Measurements from ENCODE around the gene PRPF40B.
A peak's percentile ranks its signal among the peaks of the same experiment; 100 is the strongest.

The PRPF40B gene

GRCh38 chr12:49641748-49642369 is 18.5 kb downstream of the PRPF40B start:
- peak overlapping the region in 1 of 2 donors; percentile 1 for H3K4me3 ChIP-seq (ENCODE audit: low read length in 2 of 2)
- H4K91ac ChIP-seq (ENCODE audit: low read depth, low read length, poor library complexity), result no peak overlapping the region
- no peak overlapping the region for H3K27ac ChIP-seq (replicated peaks; ENCODE audit: low read length)
- no peak overlapping the region for H3K4me2 ChIP-seq (ENCODE audit: insufficient read depth, low read length, poor library complexity, severe bottlenecking)
- H3K36me3 ChIP-seq (replicated peaks in 1 of 2; ENCODE audit: control insufficient read depth in 2 of 2, insufficient read depth in 2 of 2, low read length in 2 of 2), result peaks cover 37 to 85% of the 10 kb centered on the region in 2 donors
- DNase-seq (ENCODE audit: low spot score), result no peak
- H2BK12ac ChIP-seq (ENCODE audit: low read length), result no peak overlapping the region
- H3K14ac ChIP-seq (ENCODE audit: low read length), result no peak overlapping the region
- no peaks in the 10 kb centered on the region for H3K27me3 ChIP-seq (ENCODE audit: control insufficient read depth in 3 of 3, insufficient read depth in 3 of 3, low read depth in 1 of 3, low read length in 3 of 3)
- no peak overlapping the region for H4K8ac ChIP-seq (ENCODE audit: low read depth, low read length)
- H3K9me3 ChIP-seq (replicated peaks in 1 of 2; ENCODE audit: control insufficient read depth in 2 of 2, insufficient read depth in 1 of 2, low read depth in 1 of 2, low read length in 2 of 2), result peaks cover 0 to 2% of the 10 kb centered on the region in 2 donors
- no peak overlapping the region for H3K4ac ChIP-seq (ENCODE audit: low read length)
- no peak overlapping the region for H2BK120ac ChIP-seq (ENCODE audit: low read depth, low read length)
- H3K79me1 ChIP-seq (ENCODE audit: low read depth, low read length), result no peaks in the 10 kb centered on the region
- H3K18ac ChIP-seq (ENCODE audit: low read length), result no peak overlapping the region
- WGBS, 2 donors (ENCODE audit: extremely low coverage in 2 of 2, insufficient read length in 2 of 2, insufficient replicate concordance in 1 of 2), result no CpG with 5 or more reads among the region's 17 CpGs
- H3K23ac ChIP-seq (ENCODE audit: low read depth, low read length, poor library complexity), result peak overlapping the region; percentile 9
- peaks cover 6 to 13% of the 10 kb centered on the region in 2 donors for H3K4me1 ChIP-seq (ENCODE audit: control insufficient read depth in 2 of 2, insufficient read depth in 1 of 2, low read depth in 1 of 2, low read length in 2 of 2)
- no peak overlapping the region for H2AFZ ChIP-seq (ENCODE audit: low read length)
- H3K9ac ChIP-seq (ENCODE audit: low read depth, low read length, poor library complexity), result no peak overlapping the region
- H2BK5ac ChIP-seq (ENCODE audit: low read length), result no peak overlapping the region
- H2AK5ac ChIP-seq (ENCODE audit: low read depth, low read length), result no peak overlapping the region
- H2BK15ac ChIP-seq (ENCODE audit: low read length), result no peak overlapping the region

- no peak for DNase-seq (ENCODE audit: low spot score)
- no peak overlapping the region for H2BK12ac ChIP-seq (ENCODE audit: low read length)
- no peak overlapping the region for H3K9ac ChIP-seq (ENCODE audit: low read depth, low read length, poor library complexity)
- H3K9me3 ChIP-seq (replicated peaks in 1 of 2; ENCODE audit: control insufficient read depth in 2 of 2, insufficient read depth in 1 of 2, low read depth in 1 of 2, low read length in 2 of 2), result peaks cover 0 to 2% of the 10 kb centered on the region in 2 donors
- H3K27ac ChIP-seq (replicated peaks; ENCODE audit: low read length), result no peak overlapping the region
- no peak overlapping the region for H2AFZ ChIP-seq (ENCODE audit: low read length)
- no peak overlapping the region for H2BK120ac ChIP-seq (ENCODE audit: low read depth, low read length)
- H2BK15ac ChIP-seq (ENCODE audit: low read length), result no peak overlapping the region
- H4K91ac ChIP-seq (ENCODE audit: low read depth, low read length, poor library complexity), result no peak overlapping the region
- no peak overlapping the region for H3K14ac ChIP-seq (ENCODE audit: low read length)
- H2BK5ac ChIP-seq (ENCODE audit: low read length), result no peak overlapping the region
- no CpG with 5 or more reads among the region's 11 CpGs for WGBS, 2 donors (ENCODE audit: extremely low coverage in 2 of 2, insufficient read length in 2 of 2, insufficient replicate concordance in 1 of 2)
- H3K4me3 ChIP-seq (ENCODE audit: low read length in 2 of 2), result peak overlapping the region in 1 of 2 donors; percentile 1
- H3K18ac ChIP-seq (ENCODE audit: low read length), result no peak overlapping the region
- no peak overlapping the region for H2AK5ac ChIP-seq (ENCODE audit: low read depth, low read length)
- no peaks in the 10 kb centered on the region for H3K79me1 ChIP-seq (ENCODE audit: low read depth, low read length)
- H3K27me3 ChIP-seq (ENCODE audit: control insufficient read depth in 3 of 3, insufficient read depth in 3 of 3, low read depth in 1 of 3, low read length in 3 of 3), result no peaks in the 10 kb centered on the region
- peaks cover 39 to 90% of the 10 kb centered on the region in 2 donors for H3K36me3 ChIP-seq (replicated peaks in 1 of 2; ENCODE audit: control insufficient read depth in 2 of 2, insufficient read depth in 2 of 2, low read length in 2 of 2)
- peaks cover 4 to 8% of the 10 kb centered on the region in 2 donors for H3K4me1 ChIP-seq (ENCODE audit: control insufficient read depth in 2 of 2, insufficient read depth in 1 of 2, low read depth in 1 of 2, low read length in 2 of 2)
- no peak overlapping the region for H3K4ac ChIP-seq (ENCODE audit: low read length)
- H4K8ac ChIP-seq (ENCODE audit: low read depth, low read length), result no peak overlapping the region
- no peak overlapping the region for H3K4me2 ChIP-seq (ENCODE audit: insufficient read depth, low read length, poor library complexity, severe bottlenecking)
- H3K23ac ChIP-seq (ENCODE audit: low read depth, low read length, poor library complexity), result no peak overlapping the region
Observed at GRCh38 chr12:49642370-49642802, 19.0 kb downstream of the PRPF40B start.

- peaks cover 0 to 2% of the 10 kb centered on the region in 2 donors for H3K9me3 ChIP-seq (replicated peaks in 1 of 2; ENCODE audit: control insufficient read depth in 2 of 2, insufficient read depth in 1 of 2, low read depth in 1 of 2, low read length in 2 of 2)
- H2AK5ac ChIP-seq (ENCODE audit: low read depth, low read length), result no peak overlapping the region
- H2BK5ac ChIP-seq (ENCODE audit: low read length), result no peak overlapping the region
- no peak overlapping the region for H3K4me2 ChIP-seq (ENCODE audit: insufficient read depth, low read length, poor library complexity, severe bottlenecking)
- H2BK12ac ChIP-seq (ENCODE audit: low read length), result no peak overlapping the region
- no peak overlapping the region for H3K9ac ChIP-seq (ENCODE audit: low read depth, low read length, poor library complexity)
- no CpG with 5 or more reads among the region's 7 CpGs for WGBS, 2 donors (ENCODE audit: extremely low coverage in 2 of 2, insufficient read length in 2 of 2, insufficient replicate concordance in 1 of 2)
- no peak overlapping the region for H3K4ac ChIP-seq (ENCODE audit: low read length)
- no peak overlapping the region for H2BK15ac ChIP-seq (ENCODE audit: low read length)
- H4K91ac ChIP-seq (ENCODE audit: low read depth, low read length, poor library complexity), result no peak overlapping the region
- H3K18ac ChIP-seq (ENCODE audit: low read length), result no peak overlapping the region
- no peak overlapping the region for H3K4me3 ChIP-seq (ENCODE audit: low read length in 2 of 2)
- no peak overlapping the region for H2AFZ ChIP-seq (ENCODE audit: low read length)
- no peak overlapping the region for H4K8ac ChIP-seq (ENCODE audit: low read depth, low read length)
- H3K27ac ChIP-seq (replicated peaks; ENCODE audit: low read length), result no peak overlapping the region
- H3K79me1 ChIP-seq (ENCODE audit: low read depth, low read length), result no peaks in the 10 kb centered on the region
- no peak for DNase-seq (ENCODE audit: low spot score)
- peaks cover 39 to 93% of the 10 kb centered on the region in 2 donors for H3K36me3 ChIP-seq (replicated peaks in 1 of 2; ENCODE audit: control insufficient read depth in 2 of 2, insufficient read depth in 2 of 2, low read length in 2 of 2)
- H3K14ac ChIP-seq (ENCODE audit: low read length), result no peak overlapping the region
- no peaks in the 10 kb centered on the region for H3K27me3 ChIP-seq (ENCODE audit: control insufficient read depth in 3 of 3, insufficient read depth in 3 of 3, low read depth in 1 of 3, low read length in 3 of 3)
- H3K23ac ChIP-seq (ENCODE audit: low read depth, low read length, poor library complexity), result no peak overlapping the region
- H3K4me1 ChIP-seq (ENCODE audit: control insufficient read depth in 2 of 2, insufficient read depth in 1 of 2, low read depth in 1 of 2, low read length in 2 of 2), result peaks cover 2 to 3% of the 10 kb centered on the region in 2 donors
- H2BK120ac ChIP-seq (ENCODE audit: low read depth, low read length), result no peak overlapping the region
Observed at GRCh38 chr12:49643135-49643534, 19.8 kb downstream of the PRPF40B start.

- Histone ChIP-seq H2BK12ac (ENCODE audit: low read length) (no peak overlapping the region), H3K79me1 (ENCODE audit: low read depth, low read length) (no peaks in the 10 kb centered on the region), H3K4me3 (ENCODE audit: low read length in 2 of 2) (peak overlapping the region in 1 of 2 donors; percentile 37), H3K9me3 (replicated peaks in 1 of 2; ENCODE audit: control insufficient read depth in 2 of 2, insufficient read depth in 1 of 2, low read depth in 1 of 2, low read length in 2 of 2) (peaks cover 0 to 2% of the 10 kb centered on the region in 2 donors), H2AFZ (ENCODE audit: low read length) (no peak overlapping the region), H3K36me3 (replicated peaks in 1 of 2; ENCODE audit: control insufficient read depth in 2 of 2, insufficient read depth in 2 of 2, low read length in 2 of 2) (peaks cover 45 to 93% of the 10 kb centered on the region in 2 donors), H4K91ac (ENCODE audit: low read depth, low read length, poor library complexity) (no peak overlapping the region), H3K4ac (ENCODE audit: low read length) (no peak overlapping the region), H3K9ac (ENCODE audit: low read depth, low read length, poor library complexity) (no peak overlapping the region), H3K4me2 (ENCODE audit: insufficient read depth, low read length, poor library complexity, severe bottlenecking) (no peak overlapping the region), H3K14ac (ENCODE audit: low read length) (no peak overlapping the region), H2BK5ac (ENCODE audit: low read length) (no peak overlapping the region), H3K27ac (replicated peaks; ENCODE audit: low read length) (no peak overlapping the region), H2AK5ac (ENCODE audit: low read depth, low read length) (no peak overlapping the region), H2BK120ac (ENCODE audit: low read depth, low read length) (no peak overlapping the region), H3K4me1 (ENCODE audit: control insufficient read depth in 2 of 2, insufficient read depth in 1 of 2, low read depth in 1 of 2, low read length in 2 of 2) (peaks cover 2 to 3% of the 10 kb centered on the region in 2 donors), H3K27me3 (ENCODE audit: control insufficient read depth in 3 of 3, insufficient read depth in 3 of 3, low read depth in 1 of 3, low read length in 3 of 3) (no peaks in the 10 kb centered on the region), H3K23ac (ENCODE audit: low read depth, low read length, poor library complexity) (peak overlapping the region; percentile 15), H3K18ac (ENCODE audit: low read length) (no peak overlapping the region), H4K8ac (ENCODE audit: low read depth, low read length) (no peak overlapping the region), H2BK15ac (ENCODE audit: low read length) (no peak overlapping the region)
- DNase-seq (ENCODE audit: low spot score), result no peak
- no CpG with 5 or more reads among the region's 10 CpGs for WGBS, 2 donors (ENCODE audit: extremely low coverage in 2 of 2, insufficient read length in 2 of 2, insufficient replicate concordance in 1 of 2)
Observed at GRCh38 chr12:49643961-49644619, 20.7 kb downstream of the PRPF40B start.

Data from neuronal stem cell (in vitro differentiated cells).